Measurements from ENCODE around the gene ERN1.

ERN1 gene

GRCh38 chr17:64110379-64111152 lies 19.4 kb downstream of the ERN1 start:
- no peak overlapping the region for H3K27ac ChIP-seq
- TF ChIP-seq CTCF (IDR thresholded peaks at IDR 0.05) = no peak
- intact Hi-C loops (cut with DNase I; ENCODE audit: low total_unique reads) = no loop called here

GRCh38 chr17:64109400-64109799 lies 20.5 kb downstream of the ERN1 start:
- H3K4me3 ChIP-seq = no peak overlapping the region
- DNase-seq = no peak
- H3K36me3 ChIP-seq = no peaks in the 10 kb centered on the region
- no peak for TF ChIP-seq CTCF (IDR thresholded peaks at IDR 0.05)
- no peak overlapping the region for H3K27ac ChIP-seq
- no peaks in the 10 kb centered on the region for H3K9me3 ChIP-seq
- no peaks in the 10 kb centered on the region for H3K27me3 ChIP-seq
- H3K4me1 ChIP-seq = peaks cover 0 to 20% (median 8%) of the 10 kb centered on the region in 4 donors
- intact Hi-C loops (cut with DNase I; ENCODE audit: low total_unique reads) = no loop called here

More at GRCh38 chr17:64110379-64111152, 19.4 kb downstream of the ERN1 start:
- Histone ChIP-seq H3K4me1 (peaks cover 0 to 28% (median 13%) of the 10 kb centered on the region in 4 donors), H3K36me3 (no peaks in the 10 kb centered on the region), H3K9me3 (no peaks in the 10 kb centered on the region), H3K27me3 (no peaks in the 10 kb centered on the region), H3K4me3 (no peak overlapping the region)
- no peak for DNase-seq

- TF ChIP-seq CTCF (IDR thresholded peaks at IDR 0.05) = no peak
- H3K4me3 ChIP-seq = no peak overlapping the region
- intact Hi-C loops (cut with DNase I; ENCODE audit: low total_unique reads) = no loop called here
- H3K27me3 ChIP-seq = no peaks in the 10 kb centered on the region
- H3K9me3 ChIP-seq = no peaks in the 10 kb centered on the region
- H3K4me1 ChIP-seq = peaks cover 0 to 20% (median 8%) of the 10 kb centered on the region in 4 donors
- no peak for DNase-seq
- no peak overlapping the region for H3K27ac ChIP-seq
- H3K36me3 ChIP-seq = no peaks in the 10 kb centered on the region
Observed at GRCh38 chr17:64107500-64108236, 22.3 kb downstream of the ERN1 start.

- H3K4me3 ChIP-seq = no peak overlapping the region
- H3K36me3 ChIP-seq = no peaks in the 10 kb centered on the region
- no peak for TF ChIP-seq CTCF (IDR thresholded peaks at IDR 0.05)
- intact Hi-C loops (cut with DNase I; ENCODE audit: low total_unique reads) = no loop called here
- no peaks in the 10 kb centered on the region for H3K27me3 ChIP-seq
- H3K4me1 ChIP-seq = peaks cover 0 to 20% (median 8%) of the 10 kb centered on the region in 4 donors
- no peaks in the 10 kb centered on the region for H3K9me3 ChIP-seq
- DNase-seq = no peak
- no peak overlapping the region for H3K27ac ChIP-seq
Observed at GRCh38 chr17:64106918-64107317, 23.0 kb downstream of the ERN1 start.

- DNase-seq = no peak
- intact Hi-C loops (cut with DNase I; ENCODE audit: low total_unique reads) = no loop called here
- no peaks in the 10 kb centered on the region for H3K9me3 ChIP-seq
- H3K4me1 ChIP-seq = peaks cover 0 to 20% (median 8%) of the 10 kb centered on the region in 4 donors
- H3K27me3 ChIP-seq = no peaks in the 10 kb centered on the region
- no peak overlapping the region for H3K27ac ChIP-seq
- H3K36me3 ChIP-seq = no peaks in the 10 kb centered on the region
- no peak for TF ChIP-seq CTCF (IDR thresholded peaks at IDR 0.05)
- no peak overlapping the region for H3K4me3 ChIP-seq
Observed at GRCh38 chr17:64103391-64104364, 26.3 kb downstream of the ERN1 start.

Measured in tibial artery (tissue), 4 donors.